Bronchial epithelial cell (primary cell): Measurements from ENCODE around the gene CWF19L2. TPM values are rescaled to one million over a fixed set of nuclear protein-coding genes. Genes with fewer than 3 reads are reported as not detected.

Experiments used
- DNase-seq: peaks from one replicate; pipeline ENCODE4 v3.0.0-alpha.2; 2010; ENCODE audit warnings: low read depth
- FAIRE-seq: peaks from 2 replicates; lab custom pipeline; 2011; peaks lifted over from hg19 to GRCh38; lab: Jason Lieb, UNC
- H3K27me3 ChIP-seq: 2 replicates; pipeline ENCODE4 v1.5.1; 2011; ENCODE audit warnings: low read length; ENCODE audit not compliant: control insufficient read depth, insufficient read depth
- H3K36me3 ChIP-seq: 2 replicates; pipeline ENCODE4 v1.5.1; 2011; ENCODE audit warnings: low read length; ENCODE audit not compliant: control insufficient read depth, insufficient read depth
- H3K4me3 ChIP-seq: 2 replicates; pipeline ENCODE4 v1.5.1; 2011; ENCODE audit warnings: mild to moderate bottlenecking, low read depth, low read length, control low read depth
- CTCF ChIP-seq: IDR thresholded peaks from 2 replicates; pipeline ENCODE4 v1.5.1; 2011; ENCODE audit warnings: mild to moderate bottlenecking, moderate library complexity, low read length, control low read depth, inconsistent platforms; ENCODE audit not compliant: insufficient read depth, severe bottlenecking
- total RNA-seq: library from RNA; depleted of rRNA; stranded (reverse); fragments of >200 nt; gene quantifications from 2 replicates; pipeline ENCODE4 v1.2.1, GENCODE V29; 2014

The CWF19L2 gene
- total RNA-seq, 1 donor from 2014 or later, result 13.2 TPM

- Histone ChIP-seq H3K4me3 (no peak overlapping the region), H3K36me3 (no peaks in the 10 kb centered on the region), H3K27me3 (no peaks in the 10 kb centered on the region)
- no peak for TF ChIP-seq CTCF
- no peak for DNase-seq
- no peak for FAIRE-seq
Observed at GRCh38 chr11:107282195-107282594, 175.4 kb downstream of the CWF19L2 start.

Other genes with a start within 250 kb of the CWF19L2 start
- gene ALKBH8, start 107.9 kb upstream of the CWF19L2 start, total RNA-seq, result 5.2 and 12.4 TPM in 2 replicates
- gene ELMOD1, start 133.3 kb upstream of the CWF19L2 start, total RNA-seq, result under 0.01 TPM in 1 of 2 replicates, not detected in the other